Endothelial cell of umbilical vein (primary cell): ENCODE data around the gene SLC9B1. TPM values are rescaled to one million over a fixed set of nuclear protein-coding genes. Genes with fewer than 3 reads are reported as not detected.

Experiments used
- BruUV-seq: library from RNA; stranded (reverse); fragments of 400-500 nt; replicated peaks from 2 replicates; lab custom pipeline; 2021; lab: Mats Ljungman, UMichigan
- CTCF ChIA-PET: fragments of 300-600, 350-600 bp; sonication (Branson Sonifier 250); formaldehyde crosslinking; loops from one replicate; lab custom pipeline; 2021; ENCODE audit warnings: antibody characterized with exemption, inconsistent platforms; lab: Charles Lee
- POLR2A ChIA-PET: fragments of 300-600, 350-600 bp; sonication (Branson Sonifier 250); formaldehyde crosslinking; loops from one replicate; lab custom pipeline; 2021; ENCODE audit warnings: antibody characterized with exemption, inconsistent platforms; lab: Charles Lee
- DNase-seq: peaks from one replicate; pipeline ENCODE4 v3.0.0-alpha.2; 2011; ENCODE audit warnings: low read depth, low spot score
- FAIRE-seq: peaks from 2 replicates; lab custom pipeline; 2011; peaks lifted over from hg19 to GRCh38; lab: Jason Lieb, UNC
- H2AFZ ChIP-seq: 2 replicates; pipeline ENCODE4 v1.6.0; 2012; ENCODE audit warnings: low read depth, low read length, control low read depth, inconsistent platforms
- H3K27ac ChIP-seq: 2 replicates; pipeline ENCODE4 v1.5.1; 2011; ENCODE audit warnings: low read depth, mild to moderate bottlenecking, control low read depth, low read length, moderate library complexity; ENCODE audit not compliant: insufficient read depth
- H3K27me3 ChIP-seq, 2 experiments: 2 replicates each; pipeline versions ENCODE4 v1.6.0 to v1.6.1; 2011; ENCODE audit warnings: low read length in 2 of 2, mixed read lengths in 1 of 2; ENCODE audit not compliant: control insufficient read depth in 2 of 2, insufficient read depth in 2 of 2
- H3K36me3 ChIP-seq, 2 experiments: 2 replicates in 1 of 2; 3 replicates in 1 of 2; pipeline ENCODE4 v1.5.1; 2011; ENCODE audit warnings: low read length in 2 of 2, mild to moderate bottlenecking in 1 of 2, moderate library complexity in 1 of 2; ENCODE audit not compliant: control insufficient read depth in 2 of 2, insufficient read depth in 2 of 2; ENCODE audit errors: extremely low read depth in 1 of 2
- H3K4me1 ChIP-seq: 3 replicates; pipeline ENCODE4 v1.5.1; 2011; ENCODE audit warnings: mild to moderate bottlenecking, low read length; ENCODE audit not compliant: control insufficient read depth, insufficient read depth; ENCODE audit errors: extremely low read depth
- H3K4me2 ChIP-seq: 2 replicates; pipeline ENCODE4 v1.6.1; 2011; ENCODE audit warnings: low read length, control low read depth, mixed read lengths; ENCODE audit not compliant: insufficient read depth
- H3K4me3 ChIP-seq, 3 experiments: fragments of 200-600 bp in 1 of 3; sonication (generic), shearing (Covaris generic) in 1 of 3; replicated peaks in 1 of 3; 2 replicates each; pipeline ENCODE4 v1.5.1; 2011 to 2016; ENCODE audit warnings: control low read depth in 3 of 3, low read length in 3 of 3, mild to moderate bottlenecking in 2 of 3, inconsistent platforms in 1 of 3, low read depth in 1 of 3, moderate library complexity in 1 of 3; ENCODE audit not compliant: insufficient read depth in 1 of 3
- H3K79me2 ChIP-seq: 2 replicates; pipeline ENCODE4 v1.6.0; 2012; ENCODE audit warnings: low read length, inconsistent platforms; ENCODE audit not compliant: control insufficient read depth, insufficient read depth
- H3K9ac ChIP-seq: replicated peaks from 2 replicates; pipeline ENCODE3; 2011; ENCODE audit warnings: low read length, control low read depth; ENCODE audit not compliant: insufficient read depth; ENCODE audit errors: extremely low read depth
- H3K9me1 ChIP-seq: replicated peaks from 3 replicates; pipeline ENCODE4 v1.6.0; 2011; ENCODE audit warnings: mild to moderate bottlenecking, low read length; ENCODE audit not compliant: control insufficient read depth, insufficient read depth; ENCODE audit errors: extremely low read depth
- H3K9me3 ChIP-seq: replicated peaks from 2 replicates; pipeline ENCODE4 v1.5.1; 2012; ENCODE audit warnings: low read length, inconsistent platforms; ENCODE audit not compliant: control insufficient read depth, insufficient read depth
- H4K20me1 ChIP-seq: replicated peaks from 2 replicates; pipeline ENCODE3; 2011; ENCODE audit warnings: mild to moderate bottlenecking, low read length; ENCODE audit not compliant: control insufficient read depth, insufficient read depth; ENCODE audit errors: extremely low read depth
- EZH2 ChIP-seq: IDR thresholded peaks from 2 replicates; pipeline ENCODE4 v1.6.1; 2012; ENCODE audit warnings: borderline replicate concordance, low read depth, mild to moderate bottlenecking, moderate library complexity, low read length, inconsistent platforms; ENCODE audit not compliant: severe bottlenecking
- FOS ChIP-seq: IDR thresholded peaks from 2 replicates; pipeline ENCODE4 v1.6.1; 2011; ENCODE audit warnings: mild to moderate bottlenecking, low read length, moderate library complexity, borderline replicate concordance; ENCODE audit not compliant: insufficient read depth
- GATA2 ChIP-seq: IDR thresholded peaks from 2 replicates; pipeline ENCODE4 v1.7.0; 2011; ENCODE audit warnings: low read depth, mild to moderate bottlenecking, moderate library complexity, mixed read lengths, low read length; ENCODE audit not compliant: insufficient read length, insufficient read depth
- JUN ChIP-seq: IDR thresholded peaks from 2 replicates; pipeline ENCODE4 v1.6.1; 2011; ENCODE audit warnings: borderline replicate concordance, low read depth; ENCODE audit not compliant: insufficient read length, insufficient read depth
- MYC ChIP-seq: IDR thresholded peaks from one replicate; pipeline ENCODE4 v1.6.1; 2011; ENCODE audit warnings: mild to moderate bottlenecking, low read depth, low read length
- POLR2A ChIP-seq: IDR thresholded peaks from 2 replicates; pipeline ENCODE4 v1.6.1; 2012; ENCODE audit warnings: low read depth, mild to moderate bottlenecking, control low read depth, low read length
- POLR2AphosphoS5 ChIP-seq: IDR thresholded peaks from 2 replicates; pipeline ENCODE4 v1.6.1; 2012; ENCODE audit warnings: low read depth, mild to moderate bottlenecking, control low read depth, low read length, moderate library complexity; ENCODE audit not compliant: insufficient read depth
- dilution Hi-C: fragments of 300-500 bp; cut with MboI; formaldehyde crosslinking; loops from one replicate; pipeline ENCODE4 v1.15.0; 2019; ENCODE audit warnings: low sequenced_read_pairs; ENCODE audit not compliant: extremely low pct_ligation_motif_present
- intact Hi-C: fragments of 100-400 bp; cut with micrococcal nuclease; formaldehyde crosslinking; loops from one replicate; pipeline ENCODE4 v1.10.0; 2022
- polyA plus RNA-seq, 4 experiments: library from polyadenylated mRNA; depleted of rRNA in 3 of 4; stranded (reverse) in 3 of 4; unstranded in 1 of 4; fragments of >200 nt; gene quantifications; 2 replicates each; pipeline versions ENCODE4 v1.2.1 to v1.2.3, GENCODE V29; 2011 to 2012; ENCODE audit warnings: missing spikeins in 1 of 4
- total RNA-seq: library from RNA; stranded (reverse); gene quantifications from 2 replicates; pipeline ENCODE4 v1.2.3, GENCODE V29; 2021
- TF ChIP-seq, protein P1 (sequence below), 2 donors: IDR thresholded peaks; 1 replicate in 1 of 2; 2 replicates in 1 of 2; pipeline ENCODE4 v1.5.1; 2011; ENCODE audit warnings: low read length in 2 of 2, mild to moderate bottlenecking in 2 of 2, moderate library complexity in 2 of 2, control low read depth in 1 of 2, inconsistent platforms in 1 of 2, low read depth in 1 of 2; ENCODE audit not compliant: insufficient read depth in 1 of 2; ENCODE audit errors: extremely low read depth in 1 of 2
- TF ChIP-seq, protein P2 (sequence below): IDR thresholded peaks from 2 replicates; pipeline ENCODE4 v1.6.1; 2011; ENCODE audit not compliant: insufficient read depth, insufficient read length

Gene SLC9B1
- total and polyA plus RNA-seq, 2 donors (not counting 3 experiments of a cell fraction or from before 2014, with no cell fraction given) = 0.19 to 0.49 TPM

DNA sequence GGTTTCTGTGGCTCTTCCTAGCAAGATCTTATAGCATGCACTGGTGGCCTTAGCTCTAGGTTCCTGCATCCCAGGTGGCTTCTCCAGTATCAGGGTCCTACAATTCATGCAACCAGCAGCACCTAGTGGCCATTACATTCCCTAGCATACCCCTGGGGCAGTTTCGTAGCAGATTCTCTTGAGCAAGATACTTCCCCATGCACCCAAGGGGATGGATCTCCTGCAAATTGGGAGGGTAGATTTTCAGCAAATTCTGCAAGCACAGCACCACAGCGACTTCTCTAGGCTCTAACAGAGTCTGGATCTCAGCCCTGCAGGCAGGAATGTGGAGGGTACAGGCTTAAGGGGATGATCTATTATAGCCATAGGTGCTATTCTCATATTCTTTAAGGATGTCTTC is 13.1 kb upstream of the SLC9B1 start:
- Histone ChIP-seq H3K9me3 (no peaks in the 10 kb centered on the region), H3K4me3 (no peak overlapping the region), H4K20me1 (no peaks in the 10 kb centered on the region), H3K27me3 (no peaks in the 10 kb centered on the region), H3K9me1 (no peaks in the 10 kb centered on the region), H3K4me1 (no peaks in the 10 kb centered on the region), H3K4me2 (no peak overlapping the region), H3K9ac (no peak overlapping the region), H2AFZ (no peak overlapping the region), H3K36me3 (no peaks in the 10 kb centered on the region), H3K79me2 (no peaks in the 10 kb centered on the region), H3K27ac (no peak overlapping the region)
- dilution Hi-C loops = no loop called here
- TF ChIP-seq POLR2AphosphoS5 (no peak), MYC (no peak)
- TF ChIP-seq, protein P1, sequence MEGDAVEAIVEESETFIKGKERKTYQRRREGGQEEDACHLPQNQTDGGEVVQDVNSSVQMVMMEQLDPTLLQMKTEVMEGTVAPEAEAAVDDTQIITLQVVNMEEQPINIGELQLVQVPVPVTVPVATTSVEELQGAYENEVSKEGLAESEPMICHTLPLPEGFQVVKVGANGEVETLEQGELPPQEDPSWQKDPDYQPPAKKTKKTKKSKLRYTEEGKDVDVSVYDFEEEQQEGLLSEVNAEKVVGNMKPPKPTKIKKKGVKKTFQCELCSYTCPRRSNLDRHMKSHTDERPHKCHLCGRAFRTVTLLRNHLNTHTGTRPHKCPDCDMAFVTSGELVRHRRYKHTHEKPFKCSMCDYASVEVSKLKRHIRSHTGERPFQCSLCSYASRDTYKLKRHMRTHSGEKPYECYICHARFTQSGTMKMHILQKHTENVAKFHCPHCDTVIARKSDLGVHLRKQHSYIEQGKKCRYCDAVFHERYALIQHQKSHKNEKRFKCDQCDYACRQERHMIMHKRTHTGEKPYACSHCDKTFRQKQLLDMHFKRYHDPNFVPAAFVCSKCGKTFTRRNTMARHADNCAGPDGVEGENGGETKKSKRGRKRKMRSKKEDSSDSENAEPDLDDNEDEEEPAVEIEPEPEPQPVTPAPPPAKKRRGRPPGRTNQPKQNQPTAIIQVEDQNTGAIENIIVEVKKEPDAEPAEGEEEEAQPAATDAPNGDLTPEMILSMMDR (IDR thresholded peaks at IDR 0.05; ENCODE audit: extremely low read depth in 1 of 2, insufficient read depth in 1 of 2, low read depth in 1 of 2, low read length in 2 of 2) = peak; percentile 39 to 55
- intact Hi-C loops = no loop called here
- POLR2A ChIA-PET = no interaction called here
- DNase-seq (peak; percentile 6), FAIRE-seq (no peak)
- no TSS peak for BruUV-seq
- CTCF ChIA-PET = interaction anchor here (0.6 to 2.4 kb wide), 12 partner anchors 9 to 612 kb away, joined by 3 to 20 read pairs (median 4); no protein-coding TSS in a partner anchor

DNA sequence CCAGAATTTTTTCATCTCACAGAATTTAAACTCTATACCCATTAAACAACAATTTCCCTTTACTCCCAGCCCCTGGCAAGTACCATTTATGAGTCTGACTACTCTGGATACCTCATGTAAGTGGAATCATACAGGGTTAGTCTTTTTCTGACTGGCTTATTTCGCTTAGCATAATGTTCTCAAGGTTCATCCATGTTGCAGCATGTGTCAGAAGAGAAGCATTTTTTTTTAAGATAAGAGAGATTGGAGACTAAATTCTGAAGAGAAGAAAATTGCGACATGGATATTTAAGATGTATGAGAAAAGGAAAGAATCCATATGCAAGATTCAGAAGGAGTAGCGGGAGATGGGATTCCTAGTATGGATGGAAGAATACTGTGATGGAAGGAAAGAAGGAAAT is 11.3 kb upstream of the SLC9B1 start:
- no peaks in the 10 kb centered on the region for H3K27me3 ChIP-seq
- H3K9me1 ChIP-seq = no peaks in the 10 kb centered on the region
- no peaks in the 10 kb centered on the region for H3K4me1 ChIP-seq
- intact Hi-C loops (no loop called here), dilution Hi-C loops (no loop called here)
- TF ChIP-seq FOS (no peak), MYC (no peak), POLR2A (no peak), GATA2 (no peak), EZH2 (no peak), JUN (no peak), POLR2AphosphoS5 (no peak)
- TF ChIP-seq, protein P2, sequence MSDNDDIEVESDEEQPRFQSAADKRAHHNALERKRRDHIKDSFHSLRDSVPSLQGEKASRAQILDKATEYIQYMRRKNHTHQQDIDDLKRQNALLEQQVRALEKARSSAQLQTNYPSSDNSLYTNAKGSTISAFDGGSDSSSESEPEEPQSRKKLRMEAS = no peak
- TF ChIP-seq, protein P1 (IDR thresholded peaks at IDR 0.05; ENCODE audit: extremely low read depth in 1 of 2, insufficient read depth in 1 of 2, low read depth in 1 of 2, low read length in 2 of 2) = no peak
- DNase-seq (no peak), FAIRE-seq (no peak)
- H4K20me1 ChIP-seq = no peaks in the 10 kb centered on the region
- no peaks in the 10 kb centered on the region for H3K36me3 ChIP-seq
- H3K4me2 ChIP-seq = no peak overlapping the region
- H2AFZ ChIP-seq = no peak overlapping the region
- BruUV-seq = no TSS peak
- H3K9me3 ChIP-seq = no peaks in the 10 kb centered on the region
- ChIA-PET CTCF (interaction anchor here (1.0 kb wide), 1 partner anchor 410 kb away, joined by 3 read pairs; no protein-coding TSS in a partner anchor), POLR2A (no interaction called here)
- no peak overlapping the region for H3K9ac ChIP-seq
- no peaks in the 10 kb centered on the region for H3K79me2 ChIP-seq
- H3K4me3 ChIP-seq = no peak overlapping the region
- H3K27ac ChIP-seq = no peak overlapping the region
